A549 (cell line): Measurements from ENCODE around the gene LSM4. TPM values are rescaled to one million over a fixed set of nuclear protein-coding genes. Genes with fewer than 3 reads are reported as not detected.

Source experiments
- ATAC-seq, 2 experiments: fragments of 200-7000 bp in 1 of 2; fragments of >200 bp in 1 of 2; cut with Nextera tagmentation in 1 of 2; cut with Tn5 transposase in 1 of 2; 3 replicates each; pipeline versions ENCODE4 v1.8.0 to v1.9.1; 2018 to 2020; ENCODE audit warnings: mild to moderate bottlenecking in 1 of 2, moderate library complexity in 1 of 2
- CTCF ChIA-PET: fragments of 300-600 bp; sonication (Branson Sonifier 250); formaldehyde crosslinking; extraction: SDS; loops from one replicate; lab custom pipeline; 2021; ENCODE audit warnings: antibody characterized with exemption, inconsistent platforms; lab: Yijun Ruan, JAX
- POLR2A ChIA-PET: fragments of 350-600 bp; formaldehyde crosslinking; extraction: SDS; loops from one replicate; lab custom pipeline; 2021; ENCODE audit warnings: antibody characterized with exemption, inconsistent platforms; lab: Yijun Ruan, JAX
- DNase-seq, 2 experiments: peaks; one replicate each; pipeline versions ENCODE4 v3.0.0 to v3.0.0-alpha.2; 2011 to 2016; ENCODE audit warnings: low read depth in 1 of 2, low spot score in 1 of 2
- FAIRE-seq: peaks from 2 replicates; lab custom pipeline; 2011; peaks lifted over from hg19 to GRCh38; lab: Jason Lieb, UNC
- H3K27ac ChIP-seq, 2 experiments: fragments of >200 bp; sonication (Bioruptor Twin); formaldehyde crosslinking; 3 replicates each; pipeline ENCODE4 v1.5.1; 2016 to 2017
- H3K4me1 ChIP-seq: fragments of >200 bp; sonication (Bioruptor Twin); formaldehyde crosslinking; 3 replicates; pipeline ENCODE4 v1.6.1; 2016
- H3K4me2 ChIP-seq: fragments of >200 bp; sonication (Bioruptor Twin); formaldehyde crosslinking; 3 replicates; pipeline ENCODE4 v1.6.1; 2016
- H3K4me3 ChIP-seq: fragments of >200 bp; sonication (Bioruptor Twin); formaldehyde crosslinking; 3 replicates; pipeline ENCODE4 v1.5.1; 2016
- H3K9me3 ChIP-seq: fragments of >200 bp; sonication (Bioruptor Twin); formaldehyde crosslinking; 3 replicates; pipeline ENCODE4 v1.6.1; 2016
- BHLHE40 ChIP-seq: IDR thresholded peaks from 2 replicates; pipeline ENCODE4 v1.6.1; 2012; ENCODE audit warnings: low read depth, low read length, inconsistent platforms
- CBX8 ChIP-seq: fragments of 200-600 bp; sonication (generic); IDR thresholded peaks from 2 replicates; pipeline ENCODE4 v1.6.1; 2016
- CHD2 ChIP-seq: fragments of 150-350 bp; IDR thresholded peaks from 2 replicates; pipeline ENCODE4 v1.6.1; 2014; ENCODE audit warnings: low read length; ENCODE audit not compliant: partially characterized antibody
- EHF ChIP-seq: fragments of 250-450 bp; sonication (Bioruptor Pico); IDR thresholded peaks from 2 replicates; pipeline ENCODE4 v1.5.0; 2020; ENCODE audit warnings: mild to moderate bottlenecking
- EP300 ChIP-seq, 2 experiments: fragments of >200 bp; sonication (Bioruptor Twin); formaldehyde crosslinking; IDR thresholded peaks; 2 replicates in 1 of 2; 3 replicates in 1 of 2; pipeline ENCODE4 v1.6.1; 2016 to 2017
- ESRRA ChIP-seq: fragments of 150-350 bp; IDR thresholded peaks from 2 replicates; pipeline ENCODE4 v1.6.1; 2014; ENCODE audit warnings: mild to moderate bottlenecking, low read length, borderline replicate concordance
- FOXS1 ChIP-seq: fragments of 250-450 bp; sonication (Bioruptor Pico); IDR thresholded peaks from 2 replicates; pipeline ENCODE4 v1.5.0; 2020; ENCODE audit warnings: mild to moderate bottlenecking, moderate library complexity
- GATA3 ChIP-seq: IDR thresholded peaks from 2 replicates; pipeline ENCODE4 v1.6.1; 2012; ENCODE audit warnings: borderline replicate concordance
- HEYL ChIP-seq: fragments of 250-450 bp; sonication (Bioruptor Pico); IDR thresholded peaks from 2 replicates; pipeline ENCODE4 v1.8.0; 2021; ENCODE audit warnings: mild to moderate bottlenecking, moderate library complexity
- HOXB5 ChIP-seq: fragments of 250-450 bp; sonication (Bioruptor Pico); IDR thresholded peaks from 2 replicates; pipeline ENCODE4 v1.5.0; 2020; ENCODE audit warnings: mild to moderate bottlenecking, moderate library complexity
- JUNB ChIP-seq: fragments of >200 bp; sonication (Bioruptor Twin); formaldehyde crosslinking; IDR thresholded peaks from 2 replicates; pipeline ENCODE4 v1.6.1; 2016
- KDM1A ChIP-seq: fragments of 200-600 bp; sonication (generic); IDR thresholded peaks from 2 replicates; pipeline ENCODE4 v1.6.1; 2016; ENCODE audit warnings: low read depth, mild to moderate bottlenecking
- KDM5A ChIP-seq: fragments of 200-600 bp; sonication (generic); IDR thresholded peaks from 2 replicates; pipeline ENCODE4 v1.6.1; 2016; ENCODE audit warnings: antibody characterized with exemption, mild to moderate bottlenecking
- MAFK ChIP-seq: fragments of 450-650 bp; IDR thresholded peaks from 2 replicates; pipeline ENCODE4 v1.6.1; 2014; ENCODE audit not compliant: partially characterized antibody
- MYC ChIP-seq: IDR thresholded peaks from 2 replicates; pipeline ENCODE4 v1.6.1; 2012; ENCODE audit warnings: mild to moderate bottlenecking, inconsistent platforms, low read length, improper control_type of control experiment, borderline replicate concordance
- NFE2L2 ChIP-seq: fragments of 150-350 bp; conservative IDR thresholded peaks from 2 replicates; pipeline ENCODE4 v1.6.1; 2014; ENCODE audit warnings: low read length
- NPAS2 ChIP-seq: fragments of 250-450 bp; sonication (Bioruptor Pico); IDR thresholded peaks from 2 replicates; pipeline ENCODE4 v1.8.0; 2022; ENCODE audit warnings: mild to moderate bottlenecking, moderate library complexity, borderline replicate concordance
- PHF8 ChIP-seq: fragments of 200-600 bp; sonication (generic); IDR thresholded peaks from 2 replicates; pipeline ENCODE4 v1.6.1; 2016; ENCODE audit warnings: low read depth, mild to moderate bottlenecking, antibody characterized with exemption, moderate library complexity, borderline replicate concordance
- POLR2A ChIP-seq: IDR thresholded peaks from 2 replicates; pipeline ENCODE4 v1.6.1; 2012; ENCODE audit warnings: mild to moderate bottlenecking, low read length
- RCOR1 ChIP-seq: fragments of 150-350 bp; IDR thresholded peaks from 2 replicates; pipeline ENCODE4 v1.6.1; 2014; ENCODE audit warnings: antibody characterized with exemption, low read length, low read depth
- RNF2 ChIP-seq: fragments of 200-600 bp; sonication (generic); IDR thresholded peaks from 2 replicates; pipeline ENCODE4 v1.6.1; 2016; ENCODE audit warnings: low read depth, mild to moderate bottlenecking, antibody characterized with exemption, moderate library complexity, borderline replicate concordance
- TFCP2L1 ChIP-seq: fragments of 250-450 bp; sonication (Bioruptor Pico); IDR thresholded peaks from 2 replicates; pipeline ENCODE4 v1.5.0; 2021; ENCODE audit warnings: mild to moderate bottlenecking
- TP53 ChIP-seq: fragments of 250-450 bp; sonication (Bioruptor Pico); IDR thresholded peaks from 2 replicates; pipeline ENCODE4 v1.5.0; 2021; ENCODE audit warnings: mild to moderate bottlenecking, moderate library complexity
- ZFP36 ChIP-seq: fragments of 450-650 bp; IDR thresholded peaks from 2 replicates; pipeline ENCODE4 v1.6.1; 2014; ENCODE audit warnings: borderline replicate concordance; ENCODE audit not compliant: partially characterized antibody
- ZSCAN20 ChIP-seq: fragments of 250-450 bp; sonication (Bioruptor Pico); IDR thresholded peaks from 2 replicates; pipeline ENCODE4 v1.8.0; 2022; ENCODE audit warnings: mild to moderate bottlenecking, moderate library complexity
- WGBS: methylation state at CpG from one replicate; pipeline ENCODE4 v1.1.6; 2017; ENCODE audit errors: missing lambda C conversion rate; 5-methylcytosine and 5-hydroxymethylcytosine counted together
- polyA plus RNA-seq, 4 experiments: library from polyadenylated mRNA; depleted of rRNA in 3 of 4; stranded (reverse); fragments of >200 nt; fragmentation: RNase III in 1 of 4; extraction: RNeasy Plus Mini Kit Qiagen cat#74134 plus additional on column Dnase treatment in 1 of 4; gene quantifications; 2 replicates in 3 of 4; 3 replicates in 1 of 4; pipeline ENCODE4 v1.2.3, GENCODE V29; 2011 to 2017
- TF ChIP-seq, protein P1 (sequence below): fragments of 450-650 bp; IDR thresholded peaks from 2 replicates; pipeline ENCODE4 v1.6.1; 2014; ENCODE audit warnings: antibody characterized with exemption
- TF ChIP-seq, protein P2 (sequence below): fragments of >200 bp; sonication (Bioruptor Twin); formaldehyde crosslinking; IDR thresholded peaks from 3 replicates; pipeline ENCODE4 v1.6.1; 2016
- TF ChIP-seq, protein P3 (sequence below): IDR thresholded peaks from 2 replicates; pipeline ENCODE4 v1.6.1; 2012
- TF ChIP-seq, protein P4 (sequence below): fragments of >200 bp; sonication (Bioruptor Twin); formaldehyde crosslinking; IDR thresholded peaks from 2 replicates; pipeline ENCODE4 v1.6.1; 2016
- TF ChIP-seq, protein P5 (sequence below): fragments of >200 bp; sonication (Bioruptor Twin); formaldehyde crosslinking; IDR thresholded peaks from 3 replicates; pipeline ENCODE4 v1.5.1; 2016
- TF ChIP-seq, protein P6 (sequence below): IDR thresholded peaks from 2 replicates; pipeline ENCODE4 v1.6.1; 2012; ENCODE audit warnings: low read depth, borderline replicate concordance

LSM4 gene
- polyA plus RNA-seq, 2 of the 4 experiments (the other 2 are of a cell fraction): 154 to 169 TPM

DNA sequence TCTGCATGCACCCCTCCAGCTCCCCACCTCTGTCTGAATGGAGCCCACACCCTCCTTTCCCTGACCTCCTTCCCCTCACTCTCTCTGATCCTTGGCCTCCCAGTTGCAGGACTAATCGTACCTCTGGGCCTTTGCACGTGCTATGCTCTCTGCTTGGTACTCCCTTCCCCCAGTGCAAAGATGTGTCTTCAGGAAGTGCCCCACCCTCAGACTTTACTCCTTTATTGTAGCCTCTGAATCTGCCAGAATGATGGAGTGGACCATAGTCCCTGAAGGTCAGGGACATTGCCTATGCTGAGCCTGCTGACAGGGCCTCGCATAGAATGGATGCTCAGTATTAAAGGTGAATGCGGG lies 40.1 kb downstream of the LSM4 start:
- no peaks in the 10 kb centered on the region for H3K9me3 ChIP-seq
- no peak for FAIRE-seq
- peak in 1 of 2 experiments; percentile 65 for DNase-seq
- H3K4me1 ChIP-seq: peaks cover 24% of the 10 kb centered on the region
- POLR2A ChIA-PET: interaction anchor here (0.6 to 5.8 kb wide), 6 partner anchors 10 to 103 kb away, joined by 3 to 235 read pairs (median 78); partner anchors contain the start of genes GDF15 and LSM4
- 53% methylated on average over 3 of the region's 4 CpGs for WGBS
- TF ChIP-seq PHF8: no peak
- 0 out of 2 replicates have a peak, but pooled peaks have one; percentile 38 for TF ChIP-seq HEYL (CRISPR knock-in tag)
- peak; percentile 25; the same call in 1 of the 2 replicates for TF ChIP-seq KDM1A
- TF ChIP-seq, all 56 proteins: peak for 2
- ATAC-seq: no peak
- Histone ChIP-seq H3K27ac (peak overlapping the region; percentile 96 to 97), H3K4me3 (peak overlapping the region; percentile 43; the same call in 2 of the 3 replicates), H3K4me2 (peak overlapping the region; percentile 86)
- CTCF ChIA-PET: interaction anchor here (1.0 to 10.2 kb wide), 4 partner anchors 10 to 48 kb away, joined by 3 to 158 read pairs (median 62); partner anchors contain the start of gene LSM4

DNA sequence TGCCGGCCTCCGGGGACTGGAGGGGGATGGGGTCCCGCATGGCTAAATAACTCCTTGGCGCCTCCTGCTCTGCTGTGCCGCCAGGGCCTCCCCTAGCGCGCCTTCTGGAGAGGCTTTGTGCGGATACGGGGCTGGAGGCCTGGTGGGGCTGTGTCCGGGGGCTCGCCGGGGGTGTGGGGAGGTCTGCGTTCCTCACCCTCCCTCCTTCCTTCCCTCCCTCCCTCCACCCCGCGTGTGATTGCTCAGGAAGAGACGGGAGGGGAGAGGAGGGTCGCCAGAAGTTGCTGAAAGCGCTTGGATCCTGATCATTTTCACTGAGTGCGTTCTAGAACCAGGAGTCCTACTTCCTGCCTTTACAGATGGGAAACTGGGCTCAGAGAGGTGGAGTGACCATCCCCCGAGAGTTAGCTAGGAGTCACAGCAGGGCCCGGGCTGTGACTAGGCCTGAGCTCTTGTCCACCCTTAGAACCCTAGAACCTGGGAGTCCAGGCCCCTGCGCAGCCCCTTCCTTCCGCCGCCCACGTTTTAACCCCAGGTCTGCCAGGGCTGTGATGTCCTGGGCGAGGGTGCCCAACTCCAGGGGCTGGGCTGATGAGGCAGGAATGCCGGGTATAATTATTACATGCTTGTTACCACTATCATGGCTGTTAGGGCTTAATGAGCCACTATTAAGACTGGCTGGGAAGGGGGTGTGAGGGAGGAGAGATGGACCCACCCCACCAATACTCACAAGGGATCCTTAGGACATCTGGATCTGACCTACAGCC lies 40.7 kb downstream of the LSM4 start:
- Histone ChIP-seq H3K27ac (peak overlapping the region; percentile 96 to 97), H3K4me2 (peak overlapping the region; percentile 86), H3K4me3 (peak overlapping the region; percentile 43), H3K4me1 (peaks cover 24% of the 10 kb centered on the region), H3K9me3 (no peaks in the 10 kb centered on the region)
- no peak for DNase-seq
- ChIA-PET POLR2A (interaction anchor here (0.5 to 5.8 kb wide), 33 partner anchors 10 to 173 kb away, joined by 3 to 235 read pairs (median 7); partner anchors contain the start of genes GDF15, LSM4, MPV17L2 and PGPEP1), CTCF (interaction anchor here (1.0 to 10.2 kb wide), 7 partner anchors 10 to 92 kb away, joined by 3 to 158 read pairs (median 4); partner anchors contain the start of gene LSM4)
- FAIRE-seq: no peak
- ATAC-seq: peak; percentile 59 to 74
- WGBS: 6% methylated on average over 15 of the region's 27 CpGs
- no peak for TF ChIP-seq JUNB
- TF ChIP-seq RNF2: no peak
- TF ChIP-seq, protein P1, sequence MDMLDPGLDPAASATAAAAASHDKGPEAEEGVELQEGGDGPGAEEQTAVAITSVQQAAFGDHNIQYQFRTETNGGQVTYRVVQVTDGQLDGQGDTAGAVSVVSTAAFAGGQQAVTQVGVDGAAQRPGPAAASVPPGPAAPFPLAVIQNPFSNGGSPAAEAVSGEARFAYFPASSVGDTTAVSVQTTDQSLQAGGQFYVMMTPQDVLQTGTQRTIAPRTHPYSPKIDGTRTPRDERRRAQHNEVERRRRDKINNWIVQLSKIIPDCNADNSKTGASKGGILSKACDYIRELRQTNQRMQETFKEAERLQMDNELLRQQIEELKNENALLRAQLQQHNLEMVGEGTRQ: no peak
- TF ChIP-seq, protein P2, sequence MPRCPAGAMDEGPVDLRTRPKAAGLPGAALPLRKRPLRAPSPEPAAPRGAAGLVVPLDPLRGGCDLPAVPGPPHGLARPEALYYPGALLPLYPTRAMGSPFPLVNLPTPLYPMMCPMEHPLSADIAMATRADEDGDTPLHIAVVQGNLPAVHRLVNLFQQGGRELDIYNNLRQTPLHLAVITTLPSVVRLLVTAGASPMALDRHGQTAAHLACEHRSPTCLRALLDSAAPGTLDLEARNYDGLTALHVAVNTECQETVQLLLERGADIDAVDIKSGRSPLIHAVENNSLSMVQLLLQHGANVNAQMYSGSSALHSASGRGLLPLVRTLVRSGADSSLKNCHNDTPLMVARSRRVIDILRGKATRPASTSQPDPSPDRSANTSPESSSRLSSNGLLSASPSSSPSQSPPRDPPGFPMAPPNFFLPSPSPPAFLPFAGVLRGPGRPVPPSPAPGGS: peak; percentile 4; the same call in 1 of the 3 replicates
- TF ChIP-seq, protein P3, sequence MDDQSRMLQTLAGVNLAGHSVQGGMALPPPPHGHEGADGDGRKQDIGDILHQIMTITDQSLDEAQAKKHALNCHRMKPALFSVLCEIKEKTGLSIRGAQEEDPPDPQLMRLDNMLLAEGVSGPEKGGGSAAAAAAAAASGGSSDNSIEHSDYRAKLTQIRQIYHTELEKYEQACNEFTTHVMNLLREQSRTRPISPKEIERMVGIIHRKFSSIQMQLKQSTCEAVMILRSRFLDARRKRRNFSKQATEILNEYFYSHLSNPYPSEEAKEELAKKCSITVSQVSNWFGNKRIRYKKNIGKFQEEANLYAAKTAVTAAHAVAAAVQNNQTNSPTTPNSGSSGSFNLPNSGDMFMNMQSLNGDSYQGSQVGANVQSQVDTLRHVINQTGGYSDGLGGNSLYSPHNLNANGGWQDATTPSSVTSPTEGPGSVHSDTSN: 0 out of 2 replicates have a peak, but pooled peaks have one; percentile 23
- peak; percentile 34; the same call in 1 of the 2 replicates for TF ChIP-seq PHF8
- 0 out of 2 replicates have a peak, but pooled peaks have one; percentile 14 for TF ChIP-seq GATA3
- TF ChIP-seq EP300 (IDR thresholded peaks at IDR 0.05): peak in 1 of 2 experiments; percentile 46; a peak in 1 of 5 replicates
- no peak for TF ChIP-seq ZSCAN20 (CRISPR knock-in tag)
- no peak for TF ChIP-seq ZFP36
- TF ChIP-seq TP53 (CRISPR knock-in tag): peak; percentile 85
- TF ChIP-seq KDM5A: no peak
- peak; percentile 57 for TF ChIP-seq TFCP2L1 (CRISPR knock-in tag)
- TF ChIP-seq, protein P4, sequence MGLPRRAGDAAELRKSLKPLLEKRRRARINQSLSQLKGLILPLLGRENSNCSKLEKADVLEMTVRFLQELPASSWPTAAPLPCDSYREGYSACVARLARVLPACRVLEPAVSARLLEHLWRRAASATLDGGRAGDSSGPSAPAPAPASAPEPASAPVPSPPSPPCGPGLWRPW: no peak
- TF ChIP-seq POLR2A: peak; percentile 90
- no peak for TF ChIP-seq FOXS1 (CRISPR knock-in tag)
- no peak for TF ChIP-seq BHLHE40
- no peak for TF ChIP-seq NPAS2 (CRISPR knock-in tag)
- no peak for TF ChIP-seq NFE2L2
- TF ChIP-seq MYC: no peak; the same call in 1 of the 2 replicates
- TF ChIP-seq, protein P5, sequence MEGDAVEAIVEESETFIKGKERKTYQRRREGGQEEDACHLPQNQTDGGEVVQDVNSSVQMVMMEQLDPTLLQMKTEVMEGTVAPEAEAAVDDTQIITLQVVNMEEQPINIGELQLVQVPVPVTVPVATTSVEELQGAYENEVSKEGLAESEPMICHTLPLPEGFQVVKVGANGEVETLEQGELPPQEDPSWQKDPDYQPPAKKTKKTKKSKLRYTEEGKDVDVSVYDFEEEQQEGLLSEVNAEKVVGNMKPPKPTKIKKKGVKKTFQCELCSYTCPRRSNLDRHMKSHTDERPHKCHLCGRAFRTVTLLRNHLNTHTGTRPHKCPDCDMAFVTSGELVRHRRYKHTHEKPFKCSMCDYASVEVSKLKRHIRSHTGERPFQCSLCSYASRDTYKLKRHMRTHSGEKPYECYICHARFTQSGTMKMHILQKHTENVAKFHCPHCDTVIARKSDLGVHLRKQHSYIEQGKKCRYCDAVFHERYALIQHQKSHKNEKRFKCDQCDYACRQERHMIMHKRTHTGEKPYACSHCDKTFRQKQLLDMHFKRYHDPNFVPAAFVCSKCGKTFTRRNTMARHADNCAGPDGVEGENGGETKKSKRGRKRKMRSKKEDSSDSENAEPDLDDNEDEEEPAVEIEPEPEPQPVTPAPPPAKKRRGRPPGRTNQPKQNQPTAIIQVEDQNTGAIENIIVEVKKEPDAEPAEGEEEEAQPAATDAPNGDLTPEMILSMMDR: no peak
- TF ChIP-seq, protein P6, sequence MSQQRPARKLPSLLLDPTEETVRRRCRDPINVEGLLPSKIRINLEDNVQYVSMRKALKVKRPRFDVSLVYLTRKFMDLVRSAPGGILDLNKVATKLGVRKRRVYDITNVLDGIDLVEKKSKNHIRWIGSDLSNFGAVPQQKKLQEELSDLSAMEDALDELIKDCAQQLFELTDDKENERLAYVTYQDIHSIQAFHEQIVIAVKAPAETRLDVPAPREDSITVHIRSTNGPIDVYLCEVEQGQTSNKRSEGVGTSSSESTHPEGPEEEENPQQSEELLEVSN: no peak
- no peak for TF ChIP-seq CHD2
- TF ChIP-seq ESRRA: no peak
- TF ChIP-seq CBX8: no peak
- TF ChIP-seq RCOR1: no peak
- TF ChIP-seq HOXB5: no peak
- no peak for TF ChIP-seq EHF (CRISPR knock-in tag)
- no peak for TF ChIP-seq MAFK
